ENCODE data around the gene PXMP4.

PXMP4 gene

GRCh38 chr20:33669224-33669623, 50.9 kb downstream of the PXMP4 start:
- H3K9me3 ChIP-seq (ENCODE audit: control insufficient read depth, low read length), result no peaks in the 10 kb centered on the region
- no peaks in the 10 kb centered on the region for H3K36me3 ChIP-seq (ENCODE audit: control insufficient read depth, insufficient read depth, low read length)
- H3K4me3 ChIP-seq (ENCODE audit: low read depth, low read length), result no peak overlapping the region
- H3K4me1 ChIP-seq, result peaks cover 26% of the 10 kb centered on the region
- H3K27me3 ChIP-seq (ENCODE audit: control insufficient read depth, insufficient read depth, low read length), result no peaks in the 10 kb centered on the region
- no peak overlapping the region for H3K27ac ChIP-seq
- no peak overlapping the region for H2AFZ ChIP-seq
- no peak overlapping the region for H3K9ac ChIP-seq
- no peak for TF ChIP-seq CTCF (IDR thresholded peaks at IDR 0.05)
- no peaks in the 10 kb centered on the region for H3K79me2 ChIP-seq
- no peak overlapping the region for H3K4me2 ChIP-seq (ENCODE audit: low read length)

- Histone ChIP-seq H3K36me3 (ENCODE audit: control insufficient read depth, insufficient read depth, low read length) (no peaks in the 10 kb centered on the region), H3K4me1 (peaks cover 26% of the 10 kb centered on the region), H3K4me3 (ENCODE audit: low read depth, low read length) (no peak overlapping the region), H3K9me3 (ENCODE audit: control insufficient read depth, low read length) (no peaks in the 10 kb centered on the region), H2AFZ (no peak overlapping the region), H3K27me3 (ENCODE audit: control insufficient read depth, insufficient read depth, low read length) (no peaks in the 10 kb centered on the region), H3K9ac (no peak overlapping the region), H3K79me2 (no peaks in the 10 kb centered on the region), H3K4me2 (ENCODE audit: low read length) (no peak overlapping the region), H3K27ac (no peak overlapping the region)
- no peak for TF ChIP-seq CTCF (IDR thresholded peaks at IDR 0.05)
Observed at GRCh38 chr20:33668466-33669155, 51.5 kb downstream of the PXMP4 start.

GRCh38 chr20:33667676-33668465, 52.2 kb downstream of the PXMP4 start:
- peak; percentile 96 for TF ChIP-seq CTCF (IDR thresholded peaks at IDR 0.05)
- Histone ChIP-seq H3K4me3 (ENCODE audit: low read depth, low read length) (peak overlapping the region; percentile 44), H3K27ac (peak overlapping the region; percentile 80), H3K4me2 (ENCODE audit: low read length) (peak overlapping the region; percentile 70), H2AFZ (peak overlapping the region; percentile 98), H3K4me1 (peaks cover 22% of the 10 kb centered on the region), H3K36me3 (ENCODE audit: control insufficient read depth, insufficient read depth, low read length) (no peaks in the 10 kb centered on the region), H3K27me3 (ENCODE audit: control insufficient read depth, insufficient read depth, low read length) (no peaks in the 10 kb centered on the region), H3K79me2 (no peaks in the 10 kb centered on the region), H3K9me3 (ENCODE audit: control insufficient read depth, low read length) (no peaks in the 10 kb centered on the region), H3K9ac (no peak overlapping the region)

- peak overlapping the region; percentile 70 for H3K4me2 ChIP-seq (ENCODE audit: low read length)
- H2AFZ ChIP-seq, result peak overlapping the region; percentile 98
- TF ChIP-seq CTCF (IDR thresholded peaks at IDR 0.05), result no peak
- no peaks in the 10 kb centered on the region for H3K27me3 ChIP-seq (ENCODE audit: control insufficient read depth, insufficient read depth, low read length)
- H3K9ac ChIP-seq, result no peak overlapping the region
- no peaks in the 10 kb centered on the region for H3K79me2 ChIP-seq
- peaks cover 21% of the 10 kb centered on the region for H3K4me1 ChIP-seq
- H3K9me3 ChIP-seq (ENCODE audit: control insufficient read depth, low read length), result no peaks in the 10 kb centered on the region
- H3K27ac ChIP-seq, result peak overlapping the region; percentile 80
- peak overlapping the region; percentile 44 for H3K4me3 ChIP-seq (ENCODE audit: low read depth, low read length)
- no peaks in the 10 kb centered on the region for H3K36me3 ChIP-seq (ENCODE audit: control insufficient read depth, insufficient read depth, low read length)
Observed at GRCh38 chr20:33667245-33667675, 52.9 kb downstream of the PXMP4 start.
